HG02588 (cell line): ENCODE data around the gene QRSL1.
"Not testable (repeated sequence)": the region's sequence is repeated elsewhere in the genome, so short reads cannot be mapped to it uniquely, and the experiment has no call there.

Experiments
- ATAC-seq: cut with Tn5 transposase; IDR thresholded peaks from one replicate; pipeline ENCODE4 v1.9.1; 2021; ENCODE audit warnings: mild to moderate bottlenecking, moderate library complexity; ENCODE audit not compliant: unreplicated experiment

QRSL1 gene

DNA sequence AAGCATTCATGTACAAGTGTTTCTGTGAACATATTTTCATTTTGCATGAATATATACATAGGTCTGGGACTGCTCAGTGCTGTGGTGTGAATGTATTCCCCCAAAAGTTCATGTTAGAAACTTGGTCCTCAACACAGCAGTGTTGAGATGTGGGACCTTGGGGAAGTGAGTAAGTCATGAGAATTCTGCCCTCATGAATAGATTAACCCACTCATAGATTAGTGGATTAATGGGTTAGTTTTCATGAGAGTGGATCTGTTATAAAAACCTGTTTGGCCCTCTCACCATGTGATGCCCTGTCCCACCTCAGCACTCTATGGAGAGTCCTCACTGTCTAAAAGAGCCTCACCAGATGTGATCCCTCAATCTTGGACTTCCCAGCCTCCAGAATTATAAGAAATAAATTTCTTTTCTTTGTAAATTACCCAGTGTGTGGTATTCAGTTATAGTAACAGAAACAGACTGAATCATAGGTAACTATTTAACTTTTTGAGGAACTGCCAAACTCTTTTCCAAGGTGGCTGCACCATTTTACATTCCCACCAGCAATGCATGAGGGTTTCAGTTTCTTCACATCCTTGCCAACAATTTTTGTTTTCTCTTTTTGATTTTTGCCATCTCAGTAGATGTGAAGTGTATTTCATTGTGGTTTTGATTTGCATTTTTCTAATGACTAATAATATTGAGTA lies 45.3 kb downstream of the QRSL1 start:
- no peak for ATAC-seq

DNA sequence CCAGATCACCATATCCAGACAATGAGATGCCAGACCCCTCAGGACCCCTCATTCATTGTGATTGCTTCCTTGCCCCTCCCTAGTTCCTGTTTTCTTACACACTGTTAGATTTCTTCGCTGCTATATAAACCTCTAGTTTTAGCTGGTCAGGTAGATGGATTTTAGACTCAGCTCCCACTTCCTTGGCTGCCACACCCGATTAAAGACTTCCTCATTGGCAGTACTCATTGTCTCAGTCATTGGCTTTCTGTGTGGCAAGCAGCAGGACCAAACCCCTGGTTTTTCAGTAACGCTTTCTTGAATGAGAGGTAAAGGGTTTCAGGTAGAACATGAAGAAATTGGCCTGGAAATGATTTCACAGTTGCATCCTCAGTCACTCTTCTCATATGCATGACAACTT lies 47.9 kb downstream of the QRSL1 start:
- ATAC-seq: no peak

DNA sequence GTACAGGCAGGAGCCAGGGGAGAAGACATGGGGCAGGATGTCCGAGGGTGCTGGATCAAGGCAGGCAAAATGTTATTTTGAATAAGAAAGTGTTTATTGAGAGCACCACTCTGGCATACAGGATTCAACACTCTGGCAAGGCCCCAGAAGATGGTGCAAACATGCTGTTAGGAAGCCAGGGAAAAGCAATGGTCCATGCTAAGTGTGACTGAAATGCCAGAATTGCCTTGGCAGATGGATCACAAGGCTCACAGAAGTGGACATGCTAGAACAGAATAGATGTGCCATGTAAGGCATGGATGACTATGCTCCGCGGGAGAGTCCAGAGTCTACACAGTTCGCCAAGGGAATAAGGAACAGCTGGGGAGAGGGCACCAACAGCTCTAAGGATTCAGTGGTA lies 54.6 kb downstream of the QRSL1 start:
- ATAC-seq: no peak

DNA sequence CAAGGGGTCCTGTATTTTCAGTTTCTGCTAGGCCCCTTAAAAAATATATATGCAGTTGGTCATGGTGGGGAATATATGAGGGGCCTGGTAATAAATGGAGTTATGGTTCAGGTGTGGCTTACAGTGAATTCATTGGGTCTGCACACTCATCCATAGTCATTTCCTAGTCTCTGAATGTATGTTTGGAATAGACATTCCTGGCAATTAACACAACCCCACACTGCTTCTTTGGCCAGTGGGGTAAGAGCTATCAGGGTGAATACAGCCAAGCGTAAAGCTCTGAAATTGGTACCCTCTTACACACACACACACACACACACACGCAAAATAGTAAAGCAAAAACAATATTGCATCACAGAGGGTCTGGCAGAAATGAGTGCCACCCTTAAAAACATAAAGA lies 56.5 kb downstream of the QRSL1 start:
- no peak for ATAC-seq

DNA sequence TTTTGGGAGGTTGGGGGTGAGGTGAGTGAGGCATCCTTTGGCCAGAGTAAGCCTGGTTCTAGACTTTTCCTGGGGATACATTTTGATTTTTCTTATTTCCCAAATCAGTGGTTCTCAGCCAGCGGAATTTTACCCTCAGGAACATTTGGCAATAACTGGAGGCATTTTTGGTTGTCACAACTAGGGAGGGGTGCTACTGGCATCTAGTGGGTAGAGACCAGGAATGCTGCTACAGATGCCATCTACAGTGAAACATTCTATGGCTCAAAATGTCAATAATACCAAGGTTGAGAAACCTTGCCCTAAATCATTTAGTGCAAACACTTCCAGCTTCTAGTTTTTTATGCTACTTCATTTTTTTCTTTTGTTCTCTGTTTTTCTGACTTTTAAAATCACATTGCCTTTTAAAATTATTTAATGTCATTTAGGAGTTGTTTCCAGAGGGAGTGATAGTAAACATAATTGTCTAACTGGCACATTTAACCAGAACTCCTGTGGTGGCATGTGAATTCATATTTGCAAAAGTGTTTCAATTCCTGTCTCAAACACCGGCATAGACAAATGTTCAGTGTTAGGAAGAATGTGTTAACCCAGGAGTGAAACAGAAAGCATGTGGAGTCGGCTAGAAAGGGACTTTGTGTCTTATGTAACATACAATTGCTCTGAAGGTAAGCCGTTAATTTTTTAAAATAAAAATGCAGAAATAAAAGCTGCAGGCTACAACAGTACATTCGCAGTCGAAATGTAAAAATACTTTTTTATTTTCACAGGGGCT lies 59.0 kb downstream of the QRSL1 start:
- ATAC-seq: no peak

DNA sequence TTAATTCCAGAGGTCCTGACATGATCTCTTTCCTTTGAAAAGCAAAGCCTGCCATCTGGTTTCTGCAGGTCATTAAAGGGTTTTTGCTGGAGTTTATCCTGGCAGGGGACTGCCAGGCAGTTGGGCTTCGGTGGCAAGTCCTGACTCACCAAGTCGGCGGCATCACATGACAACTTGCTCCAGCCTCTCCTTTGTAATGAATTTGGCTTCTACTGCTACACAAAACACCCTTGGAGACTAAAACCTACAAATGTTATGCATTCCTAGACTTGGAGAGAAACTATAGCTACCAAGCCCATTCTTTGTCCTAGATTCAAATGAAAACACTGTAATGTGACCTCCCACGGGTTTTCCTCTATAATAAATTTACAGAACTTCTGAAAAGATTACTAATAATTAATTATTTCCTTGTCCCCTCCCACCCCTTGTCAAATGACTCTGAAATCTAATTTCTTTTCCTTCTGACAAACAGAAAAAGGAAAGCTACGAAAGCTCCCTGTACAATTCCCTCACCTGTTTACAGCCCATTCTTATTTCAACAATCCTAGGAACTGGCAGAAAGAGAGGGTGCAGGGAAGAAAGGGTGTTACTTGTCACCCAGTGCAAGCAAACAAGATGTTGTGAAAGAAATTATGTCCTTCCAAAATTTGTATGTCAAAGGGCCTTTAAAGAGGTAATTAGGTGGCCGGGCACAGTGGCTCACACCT lies 62.9 kb downstream of the QRSL1 start:
- no peak for ATAC-seq

DNA sequence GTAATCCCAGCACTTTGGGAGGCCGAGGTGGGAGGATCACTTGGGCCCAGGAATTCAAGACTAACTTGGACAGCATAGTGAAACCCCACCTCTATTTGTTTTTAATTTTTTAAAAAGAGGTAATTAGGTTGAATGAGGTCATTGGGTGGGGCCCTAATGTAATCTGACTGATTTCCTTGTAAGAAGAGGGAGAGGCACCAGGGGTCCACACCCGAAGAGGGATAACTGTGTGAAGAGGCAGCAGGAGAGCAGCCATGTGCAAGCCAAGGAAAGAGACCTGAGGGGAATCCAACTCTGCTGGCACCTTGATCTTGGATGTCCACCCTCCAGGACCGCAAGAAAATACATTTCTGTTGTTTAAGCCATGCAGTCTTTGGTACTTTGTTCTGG lies 63.4 kb downstream of the QRSL1 start:
- ATAC-seq: no peak

DNA sequence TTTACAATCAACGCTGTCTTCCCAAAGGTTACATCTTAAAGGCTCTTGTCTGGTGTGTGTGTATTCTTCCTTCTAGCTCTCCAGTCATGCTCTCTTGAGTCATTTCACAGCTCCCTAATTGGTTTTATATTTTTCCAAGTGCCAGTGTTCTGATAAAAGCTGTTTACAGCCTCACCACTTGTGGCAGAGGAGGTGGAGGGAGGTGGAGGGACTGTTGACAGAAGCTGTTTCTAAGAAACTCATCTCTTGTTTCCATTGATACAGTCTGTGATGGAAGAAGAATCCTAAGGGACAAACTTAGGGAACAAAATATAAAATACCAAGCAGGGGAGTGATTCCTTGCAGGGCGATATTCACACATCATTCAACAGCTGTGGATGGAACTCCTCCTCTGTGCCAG lies 64.0 kb downstream of the QRSL1 start:
- no peak for ATAC-seq

DNA sequence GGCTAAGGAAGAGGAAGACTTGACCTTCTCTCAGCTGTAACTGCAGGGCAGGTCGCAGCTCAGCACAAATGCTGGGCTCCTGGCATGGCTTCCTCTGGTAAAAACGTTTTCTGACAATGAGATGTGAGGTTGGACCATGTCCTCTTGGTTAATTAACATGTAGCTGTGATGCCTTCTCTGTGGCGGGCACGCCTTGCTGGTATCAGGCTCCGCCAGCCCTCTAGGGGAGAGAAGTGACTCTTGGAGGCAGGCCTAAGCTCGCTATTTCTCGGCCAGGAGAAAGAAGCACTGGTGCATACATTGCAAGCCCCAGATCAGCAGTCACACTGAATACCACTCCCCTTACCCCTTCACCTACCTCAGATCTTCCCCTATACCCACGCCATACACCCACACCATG lies 65.0 kb downstream of the QRSL1 start:
- no peak for ATAC-seq

DNA sequence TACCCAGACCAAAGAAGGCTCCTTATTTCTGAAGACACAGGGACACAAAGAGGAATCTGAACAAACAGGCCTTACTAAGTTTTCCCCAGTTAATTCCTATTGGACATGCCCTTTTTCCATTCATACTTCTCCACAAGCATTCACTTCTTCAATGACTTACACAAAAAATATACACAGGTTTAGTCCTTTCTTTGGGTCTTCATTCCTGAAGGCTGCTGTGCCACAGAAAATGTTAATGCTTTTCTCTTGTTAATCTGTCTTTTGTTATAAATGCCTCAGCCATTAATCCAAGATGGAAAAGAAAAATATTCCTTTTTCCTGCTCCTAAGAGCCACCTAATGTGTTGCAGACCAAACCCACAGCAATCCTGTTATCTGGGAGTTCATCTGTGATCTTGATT lies 71.2 kb downstream of the QRSL1 start:
- ATAC-seq: no peak

DNA sequence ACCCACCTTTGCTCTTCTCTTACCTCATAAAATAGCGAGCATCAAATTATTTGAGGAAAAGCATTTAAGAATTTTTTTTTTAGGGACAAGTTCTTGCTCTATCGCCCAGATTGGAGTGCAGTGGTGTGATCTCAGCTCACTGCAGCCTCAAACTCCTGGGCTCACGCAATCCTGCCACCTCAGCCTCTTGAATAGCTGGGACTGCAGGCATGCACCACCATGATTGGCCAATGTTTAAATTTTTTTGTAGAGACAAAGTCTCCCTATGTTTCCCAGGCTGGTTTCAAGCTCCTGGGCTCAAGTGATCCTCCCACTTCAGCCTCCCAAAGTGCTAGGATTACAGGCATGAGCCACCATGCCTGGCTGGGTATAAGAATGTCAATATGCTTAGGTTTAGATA lies 71.8 kb downstream of the QRSL1 start:
- ATAC-seq: not testable (repeated sequence)

DNA sequence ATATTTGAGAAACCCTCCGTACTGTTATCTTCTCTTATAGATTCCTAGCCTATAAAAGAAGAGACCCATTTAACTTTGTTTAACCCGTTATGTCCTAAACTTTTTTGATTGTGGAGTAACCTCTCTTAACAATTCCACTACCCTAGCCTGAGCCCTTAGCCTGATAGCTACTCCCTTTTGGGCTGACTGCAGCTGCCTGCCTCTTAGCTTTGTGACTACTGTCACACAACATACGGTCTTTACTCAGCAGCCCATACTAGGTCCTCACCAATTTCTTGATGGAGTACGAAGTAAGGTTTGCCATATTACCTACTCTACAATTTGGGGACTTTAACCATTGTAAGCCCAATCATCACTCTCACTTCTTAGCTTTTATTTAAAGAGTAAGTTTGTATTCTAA lies 72.7 kb downstream of the QRSL1 start:
- peak; percentile 35 for ATAC-seq

DNA sequence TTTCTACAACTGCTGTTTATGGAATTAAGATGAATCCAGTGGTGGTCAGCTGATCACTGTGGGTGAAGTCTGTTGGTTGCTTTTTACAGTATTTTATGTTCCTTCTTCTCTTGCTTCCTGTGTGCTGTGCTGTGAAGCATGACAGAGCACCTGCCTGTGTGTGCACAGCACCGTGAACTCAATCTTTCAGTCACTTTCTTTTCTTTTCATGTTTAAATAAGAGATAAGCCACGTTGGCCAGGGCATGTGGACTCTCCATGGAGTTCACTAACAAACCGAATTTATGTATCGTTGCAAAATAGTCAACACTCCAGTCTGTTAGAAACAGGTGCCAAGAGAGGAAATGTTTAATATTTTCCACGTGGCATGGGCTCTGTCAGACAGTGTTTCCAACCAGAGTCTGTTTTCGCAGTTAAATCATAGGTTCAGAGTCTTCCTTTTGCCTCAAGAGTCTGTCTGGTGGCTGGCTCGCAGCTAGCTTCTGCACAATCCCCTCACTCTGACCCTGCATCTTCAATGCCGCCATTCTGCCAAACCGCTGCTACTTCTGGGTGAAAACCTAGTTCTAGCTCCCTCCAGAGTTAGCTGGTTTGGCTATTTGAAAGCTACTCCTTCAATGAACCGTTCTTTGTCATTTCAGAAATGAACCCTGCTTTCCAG lies 73.2 kb downstream of the QRSL1 start:
- peak; percentile 97 for ATAC-seq

DNA sequence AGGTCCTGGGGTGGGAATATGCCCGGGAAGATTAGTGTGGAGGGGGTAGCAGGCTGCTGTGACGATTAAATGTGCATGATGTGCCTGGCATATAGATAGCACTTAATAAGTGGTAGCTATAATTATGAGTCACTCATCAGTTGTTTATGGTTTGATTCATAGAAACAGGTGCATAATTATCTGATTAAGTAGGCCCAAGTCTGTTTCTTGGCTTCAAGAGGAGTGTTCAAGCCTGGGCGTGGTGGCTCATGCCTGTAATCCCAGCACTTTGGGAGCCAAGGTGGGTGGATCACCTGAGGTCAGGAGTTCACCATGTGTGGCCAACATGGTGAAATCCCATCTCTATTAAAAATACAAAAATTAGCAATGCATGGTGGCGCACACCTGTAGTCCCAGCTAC lies 74.9 kb downstream of the QRSL1 start:
- ATAC-seq: no peak

DNA sequence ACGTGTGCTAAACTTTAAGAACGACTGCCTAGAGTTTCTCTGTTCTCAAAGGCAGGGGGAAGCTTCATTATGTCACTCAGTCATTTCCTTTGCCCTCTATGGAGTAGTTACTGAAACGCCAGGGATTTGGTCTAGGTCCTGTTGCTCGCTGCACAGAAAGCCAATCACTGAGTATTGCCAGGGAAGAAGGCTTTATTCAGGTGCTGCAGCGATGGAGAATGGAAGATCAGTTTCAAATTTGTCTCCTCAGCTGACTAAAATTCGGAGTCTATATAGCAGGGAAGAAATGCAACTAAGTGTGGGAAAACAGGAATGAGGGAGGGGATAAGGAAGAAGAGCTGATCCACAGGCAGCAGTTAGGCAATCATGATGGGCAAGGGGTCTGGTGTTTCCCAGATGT lies 75.8 kb downstream of the QRSL1 start:
- no peak for ATAC-seq

DNA sequence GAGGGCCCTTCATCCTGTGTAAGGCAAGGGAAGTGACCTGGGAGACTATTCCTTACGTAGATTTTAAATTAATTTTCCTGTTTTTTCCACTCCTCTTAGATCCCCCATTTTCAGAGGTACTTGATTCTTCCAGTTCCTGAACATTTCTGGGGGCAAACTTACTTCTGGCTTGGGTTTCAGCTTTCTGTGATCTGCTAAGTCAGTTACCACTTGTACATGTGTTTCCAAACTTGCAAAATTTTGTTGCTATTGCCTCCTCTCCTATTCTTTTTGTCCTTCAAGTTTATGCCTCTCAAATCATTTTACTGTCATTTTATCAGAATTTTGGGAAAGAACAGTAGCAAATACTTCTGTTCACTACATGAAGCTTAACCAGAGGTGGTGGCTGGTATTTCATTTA lies 81.2 kb downstream of the QRSL1 start:
- no peak for ATAC-seq

DNA sequence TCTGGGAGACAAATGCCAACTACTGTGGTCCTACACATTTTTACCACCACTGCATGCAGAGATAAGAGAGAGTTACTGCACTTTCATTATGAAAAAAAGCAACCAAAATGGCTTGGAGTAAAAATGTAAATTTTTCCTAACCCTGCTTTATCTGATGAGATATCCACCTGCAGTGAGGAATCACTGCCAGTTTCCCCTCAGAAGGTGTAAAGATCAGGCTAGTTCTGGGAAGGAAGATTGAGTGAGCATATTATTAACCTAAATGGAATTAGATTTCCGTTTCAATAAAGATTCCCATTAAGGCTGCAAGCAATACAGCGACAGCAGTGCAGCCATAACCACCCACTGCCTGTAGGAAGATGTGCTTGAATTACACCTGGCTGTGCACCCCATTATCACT lies 84.9 kb downstream of the QRSL1 start:
- ATAC-seq: no peak

DNA sequence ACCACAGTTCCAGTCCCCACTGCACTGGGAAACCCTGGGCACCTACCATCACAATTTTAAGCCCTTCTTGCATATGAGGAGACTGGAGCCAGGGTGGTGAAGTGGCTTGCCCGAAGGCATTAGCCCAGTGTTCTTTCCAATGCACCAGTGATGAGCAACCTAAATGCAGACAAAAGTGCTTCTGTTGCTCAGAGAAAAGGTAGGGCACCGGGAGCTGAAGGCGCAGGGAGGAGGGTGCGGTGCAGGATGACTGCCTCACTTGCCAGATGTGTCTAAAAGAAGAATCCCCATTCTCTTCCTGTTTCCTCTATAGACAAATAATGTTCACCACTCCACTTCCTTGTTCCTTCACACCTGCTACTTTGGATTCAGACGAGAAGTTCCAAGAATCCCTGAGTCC lies 86.5 kb downstream of the QRSL1 start:
- no peak for ATAC-seq

DNA sequence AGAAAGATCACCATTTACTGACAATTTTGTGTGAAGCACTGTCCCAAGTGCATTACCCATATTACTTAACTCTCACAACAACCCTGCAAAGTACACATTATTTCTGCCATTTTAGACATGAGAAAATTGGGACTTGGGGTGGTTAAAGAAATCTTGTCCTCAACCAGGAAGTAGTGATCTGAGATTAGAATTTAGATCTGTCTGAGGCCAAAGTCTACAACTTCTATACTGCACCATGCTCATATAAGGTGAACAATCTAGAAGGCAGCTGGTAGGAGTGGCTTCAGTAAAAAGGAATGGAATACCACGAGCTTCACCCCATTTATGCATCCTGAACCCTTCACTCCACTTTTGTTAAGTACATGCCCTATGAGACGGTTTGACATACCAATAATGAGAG lies 87.6 kb downstream of the QRSL1 start:
- ATAC-seq: no peak
